ENCODE results near the gene CPPED1. TPM values are rescaled to one million over a fixed set of nuclear protein-coding genes. Genes with fewer than 3 reads are reported as not detected.
"Not testable (repeated sequence)": the region's sequence is repeated elsewhere in the genome, so short reads cannot be mapped to it uniquely, and the experiment has no call there.

The CPPED1 gene
- total and polyA plus RNA-seq, 12 donors = 5.6 to 20.2 (median 13.6) TPM

DNA sequence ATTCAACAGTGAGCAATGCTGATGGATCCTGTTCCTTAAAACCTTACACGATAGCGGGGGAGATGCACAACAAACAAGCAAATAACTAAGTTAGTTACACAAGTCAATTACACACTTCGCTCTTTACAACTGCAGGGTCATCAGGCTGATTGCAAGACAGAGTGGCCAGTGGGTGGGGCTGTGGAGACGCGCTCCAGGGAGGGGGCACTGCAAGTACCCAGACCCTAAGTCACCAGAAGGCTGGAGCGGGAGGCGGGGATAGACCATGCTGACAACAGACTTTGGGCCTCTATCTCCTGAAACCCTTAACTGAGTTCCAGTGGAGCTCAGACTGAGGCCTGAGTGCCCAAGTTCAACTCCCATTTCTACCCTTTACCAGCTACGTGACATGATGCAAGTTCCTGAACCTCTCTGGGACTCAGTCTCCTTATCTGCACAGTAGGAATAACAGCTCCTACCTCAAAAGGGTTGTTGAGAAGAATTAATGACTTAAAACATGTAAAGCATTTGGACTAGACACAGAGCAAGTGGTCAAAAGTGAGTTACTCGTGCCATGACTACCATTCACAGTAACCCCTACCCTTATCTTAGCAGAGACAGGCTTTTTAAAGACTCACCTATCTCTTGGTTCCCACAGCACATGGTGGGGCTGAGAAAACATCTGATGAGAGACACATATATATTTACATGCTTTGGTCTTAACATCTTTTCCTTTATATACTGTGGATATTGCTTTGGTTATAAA lies 10.4 kb downstream of the CPPED1 start:
- no peak overlapping the region for H3K27ac ChIP-seq
- H3K27me3 ChIP-seq = no peaks in the 10 kb centered on the region
- no peak overlapping the region for H3K4me3 ChIP-seq
- peaks cover 0 to 1% (median 0%) of the 10 kb centered on the region in 11 donors for H3K9me3 ChIP-seq
- 84 to 89% methylated on average over 9 of the region's 9 CpGs for WGBS, 2 donors
- peaks cover 0 to 20% (median 0%) of the 10 kb centered on the region in 9 donors for H3K4me1 ChIP-seq
- TF ChIP-seq, protein P1, sequence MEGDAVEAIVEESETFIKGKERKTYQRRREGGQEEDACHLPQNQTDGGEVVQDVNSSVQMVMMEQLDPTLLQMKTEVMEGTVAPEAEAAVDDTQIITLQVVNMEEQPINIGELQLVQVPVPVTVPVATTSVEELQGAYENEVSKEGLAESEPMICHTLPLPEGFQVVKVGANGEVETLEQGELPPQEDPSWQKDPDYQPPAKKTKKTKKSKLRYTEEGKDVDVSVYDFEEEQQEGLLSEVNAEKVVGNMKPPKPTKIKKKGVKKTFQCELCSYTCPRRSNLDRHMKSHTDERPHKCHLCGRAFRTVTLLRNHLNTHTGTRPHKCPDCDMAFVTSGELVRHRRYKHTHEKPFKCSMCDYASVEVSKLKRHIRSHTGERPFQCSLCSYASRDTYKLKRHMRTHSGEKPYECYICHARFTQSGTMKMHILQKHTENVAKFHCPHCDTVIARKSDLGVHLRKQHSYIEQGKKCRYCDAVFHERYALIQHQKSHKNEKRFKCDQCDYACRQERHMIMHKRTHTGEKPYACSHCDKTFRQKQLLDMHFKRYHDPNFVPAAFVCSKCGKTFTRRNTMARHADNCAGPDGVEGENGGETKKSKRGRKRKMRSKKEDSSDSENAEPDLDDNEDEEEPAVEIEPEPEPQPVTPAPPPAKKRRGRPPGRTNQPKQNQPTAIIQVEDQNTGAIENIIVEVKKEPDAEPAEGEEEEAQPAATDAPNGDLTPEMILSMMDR (IDR thresholded peaks at IDR 0.05) = no peak
- H3K36me3 ChIP-seq = no peaks in the 10 kb centered on the region
- no peak for DNase-seq
- ATAC-seq = no peak
- intact Hi-C loops (cut with DNase I) = loop anchor here in 2 of 10 donors (5.0 to 10.0 kb wide), 2 partner anchors 58 to 1801 kb away; no protein-coding TSS in a partner anchor

DNA sequence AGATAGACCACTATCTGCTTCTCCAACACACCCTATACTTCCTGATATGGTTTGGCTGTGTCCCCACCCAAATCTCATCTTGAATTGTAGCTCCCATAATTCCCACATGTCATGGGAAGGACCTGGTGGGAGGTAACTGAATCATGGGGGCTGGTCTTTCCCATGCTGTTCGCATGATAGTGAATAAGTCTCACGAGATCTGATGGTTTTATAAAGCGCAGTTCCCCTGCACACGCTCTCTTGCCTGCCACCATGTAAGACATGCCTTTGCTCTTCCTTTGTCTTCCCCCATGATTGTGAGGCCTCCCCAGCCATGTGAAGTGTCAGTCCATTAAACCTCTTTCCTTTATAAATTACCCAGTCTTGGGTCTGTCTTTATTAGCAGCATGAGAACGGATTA lies 11.2 kb downstream of the CPPED1 start:
- H3K9me3 ChIP-seq, H3K4me3 ChIP-seq, DNase-seq, H3K36me3 ChIP-seq, H3K27me3 ChIP-seq, H3K27ac ChIP-seq, ATAC-seq: not testable (repeated sequence)
- WGBS, 2 donors = 91 to 99% methylated on average over 5 of the region's 5 CpGs
- peaks cover 0 to 20% (median 0%) of the 10 kb centered on the region in 9 donors for H3K4me1 ChIP-seq
- intact Hi-C loops (cut with DNase I) = loop anchor here in 2 of 10 donors (5.0 to 10.0 kb wide), 2 partner anchors 58 to 1800 kb away; no protein-coding TSS in a partner anchor

GRCh38 chr16:12791340-12791739 lies 12.3 kb downstream of the CPPED1 start:
- no peak for ATAC-seq
- intact Hi-C loops (cut with DNase I) = loop anchor here in 2 of 10 donors (5.0 to 10.0 kb wide), 2 partner anchors 57 to 1799 kb away; no protein-coding TSS in a partner anchor
- TF ChIP-seq, protein P1 (IDR thresholded peaks at IDR 0.05) = no peak

DNA sequence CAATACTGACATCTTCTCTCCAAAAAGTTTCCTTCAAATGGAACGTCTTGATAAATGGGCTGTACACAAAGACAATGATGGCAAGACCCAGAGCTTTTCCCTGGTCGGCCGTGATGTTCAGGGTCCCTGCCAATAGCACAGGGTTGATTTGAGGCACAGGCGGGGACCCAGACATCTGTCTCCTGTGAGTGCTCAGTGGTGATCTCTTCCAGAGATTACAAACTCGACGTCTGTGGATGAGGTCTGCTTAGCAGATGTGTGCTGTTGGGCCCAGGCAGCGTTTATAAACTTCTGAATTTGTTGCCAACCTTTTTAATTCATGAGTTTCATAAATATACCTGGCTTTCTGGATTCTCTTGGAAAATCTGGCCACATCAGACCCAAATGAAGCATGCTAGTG lies 14.9 kb downstream of the CPPED1 start:
- WGBS, 2 donors = 77 to 83% methylated on average over 7 of the region's 7 CpGs
- DNase-seq (no peak), ATAC-seq (no peak)
- TF ChIP-seq, protein P1 (IDR thresholded peaks at IDR 0.05) = no peak
- intact Hi-C loops (cut with DNase I) = no loop called here
- Histone ChIP-seq H3K36me3 (no peaks in the 10 kb centered on the region), H3K9me3 (peaks cover 0 to 28% (median 17%) of the 10 kb centered on the region in 11 donors), H3K4me3 (no peak overlapping the region), H3K27ac (no peak overlapping the region), H3K4me1 (peaks cover 0 to 5% (median 0%) of the 10 kb centered on the region in 9 donors), H3K27me3 (no peaks in the 10 kb centered on the region)

More at GRCh38 chr16:12791340-12791739, 12.3 kb downstream of the CPPED1 start:
- 64 to 70% methylated on average over 2 of the region's 2 CpGs for WGBS, 2 donors
- peaks cover 0 to 20% (median 0%) of the 10 kb centered on the region in 9 donors for H3K4me1 ChIP-seq
- peaks cover 0 to 12% (median 6%) of the 10 kb centered on the region in 11 donors for H3K9me3 ChIP-seq
- no peak for DNase-seq
- H3K27ac ChIP-seq = no peak overlapping the region
- H3K27me3 ChIP-seq = no peaks in the 10 kb centered on the region
- H3K4me3 ChIP-seq = no peak overlapping the region
- no peaks in the 10 kb centered on the region for H3K36me3 ChIP-seq

- no peak for ATAC-seq
- TF ChIP-seq, protein P1 (IDR thresholded peaks at IDR 0.05) = no peak
Observed at GRCh38 chr16:12786081-12786480, 17.6 kb downstream of the CPPED1 start.

More at GRCh38 chr16:12786081-12786480, 17.6 kb downstream of the CPPED1 start:
- H3K27me3 ChIP-seq = no peaks in the 10 kb centered on the region
- H3K27ac ChIP-seq = no peak overlapping the region
- H3K4me3 ChIP-seq = no peak overlapping the region
- H3K36me3 ChIP-seq = peaks cover 0 to 1% (median 0%) of the 10 kb centered on the region in 9 donors
- intact Hi-C loops (cut with DNase I) = no loop called here
- WGBS, 2 donors = 94 to 95% methylated on average over 6 of the region's 6 CpGs
- H3K4me1 ChIP-seq = no peaks in the 10 kb centered on the region
- DNase-seq = no peak
- H3K9me3 ChIP-seq = peaks cover 0 to 30% (median 19%) of the 10 kb centered on the region in 11 donors
